C1 segment of cervical spinal cord (tissue), 14 donors: ENCODE data around the gene SLC35B3.
"Not testable (repeated sequence)": the region's sequence is repeated elsewhere in the genome, so short reads cannot be mapped to it uniquely, and the experiment has no call there.

Experiments
- DNase-seq, 14 donors: peaks; one replicate each; lab custom pipeline; 2025; lab: John Stamatoyannopoulos, UW

The SLC35B3 gene

GRCh38 chr6:8435093-8435844, at the start of gene SLC35B3:
Gene SLC35B3 (minus strand): TSS chr6:8435545.
- peak; percentile 35 to 98 (median 88) for DNase-seq

DNA sequence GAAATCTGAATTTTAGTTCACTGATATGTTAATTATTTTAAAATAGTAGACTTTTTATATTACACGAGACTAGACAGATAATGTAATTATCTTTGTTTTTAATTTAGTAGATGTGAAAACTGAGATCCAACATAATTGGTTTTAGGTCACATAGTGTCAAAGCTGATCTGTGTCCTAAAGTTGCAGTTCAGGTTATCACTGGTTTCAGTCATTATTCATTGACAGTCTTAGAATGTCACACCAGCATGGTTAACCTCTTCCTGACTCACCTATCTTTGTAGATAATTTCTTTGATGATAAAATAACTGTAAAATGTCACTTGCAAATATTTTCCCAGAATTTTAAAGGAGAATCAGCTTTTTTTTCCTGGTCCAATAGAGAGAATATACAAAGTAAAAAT, 48.3 kb upstream of the SLC35B3 start:
- no peak for DNase-seq

DNA sequence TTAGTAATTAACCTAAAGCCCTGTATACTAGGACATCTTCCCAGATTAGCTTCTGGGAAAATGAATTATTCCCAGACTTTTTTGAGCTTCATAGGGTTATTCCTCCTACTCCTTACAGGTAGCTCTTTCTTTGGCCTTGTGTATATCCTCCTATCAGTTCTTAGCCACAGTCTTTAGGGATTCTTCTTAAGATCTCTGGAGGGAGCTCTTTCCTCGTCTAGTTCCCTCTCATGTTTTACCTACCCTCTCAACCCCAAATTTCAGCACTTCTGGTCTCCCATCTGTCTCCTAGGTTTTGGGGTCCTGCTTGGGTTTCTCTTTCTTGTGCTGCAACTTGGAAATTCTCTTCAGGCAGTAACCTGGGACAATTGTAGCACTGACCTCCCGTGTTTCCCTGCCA, 46.4 kb upstream of the SLC35B3 start:
- no peak for DNase-seq

GRCh38 chr6:8478418-8478817, 43.1 kb upstream of the SLC35B3 start:
- DNase-seq: no peak

DNA sequence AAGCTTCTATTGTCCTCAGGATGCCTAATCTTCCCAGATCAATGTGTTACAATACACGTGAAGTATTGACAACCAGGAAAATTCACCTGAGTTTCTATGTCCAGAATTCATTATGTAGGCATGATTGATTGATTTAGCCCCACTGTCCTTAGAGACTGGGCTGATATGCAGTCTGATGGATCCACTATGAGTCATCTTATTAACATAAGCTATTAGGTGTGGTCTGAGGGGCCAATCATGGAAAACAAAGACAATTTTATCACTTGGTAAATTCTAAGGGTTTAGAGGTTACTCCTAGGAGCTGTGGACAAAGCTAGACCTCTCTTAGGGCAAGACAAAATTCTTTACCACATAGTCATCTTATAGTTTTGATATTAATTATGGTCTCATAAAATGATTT, 41.3 kb upstream of the SLC35B3 start:
- no peak for DNase-seq

- DNase-seq: no peak
Measured at GRCh38 chr6:8468552-8469356, 33.4 kb upstream of the SLC35B3 start.

DNA sequence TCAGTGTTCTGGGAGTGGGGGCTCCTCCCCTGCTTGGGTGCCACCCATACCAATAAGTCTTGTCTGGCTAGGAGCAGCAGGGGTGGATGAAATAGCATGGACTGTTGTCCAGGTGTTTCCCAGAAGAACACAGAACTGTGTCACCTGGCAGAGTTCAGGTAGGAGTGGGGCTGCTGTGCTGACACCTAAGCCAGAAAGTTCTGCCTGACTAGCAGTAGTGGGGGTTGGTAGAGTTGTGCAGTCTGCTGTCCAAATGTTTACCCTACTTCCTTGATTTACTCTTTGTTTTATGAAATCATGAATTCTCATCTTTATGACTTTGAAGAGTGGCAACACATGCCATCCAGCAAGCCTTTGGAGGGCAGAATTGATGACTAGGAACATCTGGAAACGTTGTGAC, 27.3 kb upstream of the SLC35B3 start:
- no peak for DNase-seq

DNA sequence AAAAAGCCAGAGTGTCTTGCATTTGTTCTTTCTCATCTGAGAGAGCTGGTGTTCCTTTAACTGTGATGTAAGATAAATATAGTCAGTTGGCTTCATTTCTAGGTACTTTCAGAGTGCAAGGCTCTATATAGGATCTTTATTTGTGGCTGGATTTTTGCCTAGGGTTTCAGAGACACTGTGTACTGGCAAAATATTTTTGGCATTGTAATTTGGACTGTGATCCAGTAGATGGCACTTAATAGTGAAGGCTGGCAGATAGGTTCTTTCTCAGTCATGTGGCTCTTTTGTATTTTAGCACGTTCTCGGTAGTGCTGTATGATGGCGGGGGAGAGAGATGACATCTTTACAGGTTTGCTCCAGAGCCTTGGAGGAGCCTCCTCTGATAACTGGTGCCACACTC, 26.8 kb upstream of the SLC35B3 start:
- DNase-seq: no peak

DNA sequence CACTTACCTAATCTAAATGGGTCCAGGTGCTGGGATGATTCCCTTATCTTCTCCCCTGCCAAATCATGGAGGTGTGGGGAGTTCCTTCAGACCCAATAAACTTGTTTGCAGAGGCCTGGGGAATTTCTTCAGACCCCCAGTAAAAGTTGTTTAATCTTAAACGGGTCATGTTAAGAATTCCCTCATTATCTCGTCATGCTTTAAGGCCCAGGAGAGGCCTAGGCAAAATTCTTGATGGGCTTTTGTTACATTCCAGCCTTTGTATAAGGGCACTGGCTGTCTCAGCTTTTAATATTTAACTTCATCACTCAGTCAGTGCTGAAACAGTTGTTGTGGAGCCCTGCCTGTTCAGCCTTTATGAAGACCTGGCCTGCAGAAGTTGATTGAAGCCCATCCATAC, 11.0 kb upstream of the SLC35B3 start:
- no peak for DNase-seq

- not testable (repeated sequence) for DNase-seq
Measured at GRCh38 chr6:8445930-8446329, 10.6 kb upstream of the SLC35B3 start.

DNA sequence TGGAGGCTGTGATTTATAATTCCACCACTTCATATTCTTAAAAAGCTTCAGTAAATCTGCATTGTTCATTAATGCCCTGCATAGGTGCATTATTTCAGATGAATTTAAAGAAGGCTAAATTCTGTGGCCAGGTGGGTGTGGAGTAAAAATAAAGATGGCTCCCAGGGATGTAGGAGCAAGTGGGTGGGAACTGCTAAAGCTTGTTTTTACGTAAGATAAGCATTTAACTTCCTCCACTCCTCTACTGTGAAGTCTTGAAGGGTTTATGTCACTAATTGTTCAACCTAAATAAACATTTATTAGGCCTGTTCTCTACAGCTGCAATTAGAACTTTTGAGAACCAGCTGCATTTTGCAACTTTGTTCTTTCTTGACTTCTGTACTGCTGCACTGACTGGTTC, 6.8 kb upstream of the SLC35B3 start:
- DNase-seq: no peak

- no peak for DNase-seq
Measured at GRCh38 chr6:8441452-8441851, 6.1 kb upstream of the SLC35B3 start.

DNA sequence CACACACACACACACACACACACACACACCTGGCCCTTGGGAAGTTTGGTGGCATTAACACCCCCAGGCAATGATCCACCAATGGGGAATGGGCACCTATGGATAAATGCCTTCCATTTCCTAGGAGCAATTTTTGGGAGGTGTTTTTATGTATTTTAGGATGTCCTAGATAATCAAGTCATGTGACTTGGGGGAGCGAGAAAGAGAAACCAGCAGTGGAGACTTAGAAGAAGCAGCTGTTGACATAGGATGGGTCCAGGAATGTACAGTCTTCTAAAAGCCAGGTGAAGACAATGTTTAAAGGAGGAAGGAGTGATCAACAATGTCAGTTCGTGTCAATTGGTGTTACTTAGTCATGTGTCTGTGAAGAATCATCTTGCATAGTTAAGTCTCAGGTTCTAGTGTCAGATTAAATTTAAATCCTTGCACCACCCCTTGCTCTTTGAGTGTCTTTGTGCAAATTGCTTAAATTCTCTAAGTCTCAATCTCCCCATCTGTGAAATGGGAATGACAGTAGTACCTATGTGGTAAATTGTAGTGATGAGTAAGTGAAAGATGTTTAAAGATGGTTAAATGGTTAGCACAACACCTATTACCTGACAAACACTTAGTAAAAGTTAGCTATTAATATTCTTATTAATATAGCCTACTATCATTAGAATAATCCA, 4.4 kb upstream of the SLC35B3 start:
- no peak for DNase-seq

DNA sequence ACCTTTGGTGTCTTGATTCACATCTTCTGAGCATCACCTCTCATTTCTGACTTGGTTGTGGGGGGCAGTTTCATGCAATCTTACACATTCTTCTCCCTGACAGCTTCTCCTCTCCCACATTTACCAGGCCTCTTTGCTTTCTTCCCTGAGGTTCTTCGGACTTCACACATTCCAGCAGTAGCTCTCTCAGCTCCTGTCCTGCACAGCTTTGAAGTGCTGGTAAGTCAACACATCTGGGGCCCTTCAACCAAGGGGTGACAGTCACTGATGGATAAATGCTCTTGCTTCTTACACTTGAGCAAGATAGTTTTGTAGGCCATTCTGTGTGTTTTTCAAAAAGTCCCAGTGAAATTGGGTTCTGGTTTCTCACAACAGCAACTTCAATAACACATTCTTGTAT, 2.5 kb upstream of the SLC35B3 start:
- no peak for DNase-seq

DNA sequence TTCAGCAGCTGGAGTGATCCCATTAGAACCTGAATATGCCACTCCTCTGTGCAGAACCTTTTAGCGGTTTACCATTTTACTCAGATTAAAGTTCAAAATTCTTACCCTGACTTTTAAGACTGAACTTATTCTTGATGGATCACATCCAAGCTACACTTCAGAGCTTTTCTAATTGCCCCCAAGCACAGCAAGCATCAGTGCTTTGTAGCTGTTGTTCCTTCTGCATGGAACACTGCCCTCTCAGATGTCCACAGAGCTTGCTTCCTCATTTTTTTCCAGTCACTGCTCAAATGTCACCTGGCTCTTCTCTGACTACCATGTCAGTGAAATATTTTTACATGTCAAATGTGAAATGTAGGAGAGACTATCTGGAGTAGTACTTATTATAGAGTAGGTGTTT, 1.6 kb upstream of the SLC35B3 start:
- no peak for DNase-seq

DNA sequence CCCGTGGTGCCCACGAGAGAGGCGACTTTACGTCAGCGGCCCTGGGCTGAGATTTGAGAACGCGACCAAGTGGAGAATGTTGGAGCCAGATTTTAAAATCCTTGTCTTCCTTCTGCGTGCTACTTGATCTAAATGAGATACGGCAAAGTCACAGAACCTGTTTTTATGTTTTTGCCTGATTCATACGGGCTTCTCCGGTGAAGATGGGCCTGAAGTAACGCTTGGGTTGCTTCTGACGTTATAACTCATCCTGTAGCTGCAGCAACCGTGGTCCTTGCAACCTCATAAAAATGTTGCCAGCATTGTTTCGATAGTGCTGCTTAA, 462 bp upstream of the SLC35B3 start:
- DNase-seq: no peak

DNA sequence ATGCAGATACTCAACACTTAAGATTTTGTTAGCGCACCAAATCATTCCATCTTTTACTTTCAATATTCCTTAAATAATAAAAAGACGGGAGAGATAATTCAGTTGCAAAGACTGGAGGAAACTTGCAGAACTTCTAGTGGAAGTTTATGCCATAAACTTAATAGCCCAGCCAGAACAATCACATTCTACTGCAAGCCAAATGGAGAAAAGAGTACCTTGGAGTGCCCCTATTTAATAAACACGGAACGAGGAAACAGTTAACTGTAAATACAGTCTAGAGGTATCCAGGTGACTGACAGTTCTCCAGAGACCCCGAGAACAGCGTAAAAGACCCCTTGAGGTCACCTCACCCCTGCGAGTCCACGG, 635 bp downstream of the SLC35B3 start:
- DNase-seq: no peak

DNA sequence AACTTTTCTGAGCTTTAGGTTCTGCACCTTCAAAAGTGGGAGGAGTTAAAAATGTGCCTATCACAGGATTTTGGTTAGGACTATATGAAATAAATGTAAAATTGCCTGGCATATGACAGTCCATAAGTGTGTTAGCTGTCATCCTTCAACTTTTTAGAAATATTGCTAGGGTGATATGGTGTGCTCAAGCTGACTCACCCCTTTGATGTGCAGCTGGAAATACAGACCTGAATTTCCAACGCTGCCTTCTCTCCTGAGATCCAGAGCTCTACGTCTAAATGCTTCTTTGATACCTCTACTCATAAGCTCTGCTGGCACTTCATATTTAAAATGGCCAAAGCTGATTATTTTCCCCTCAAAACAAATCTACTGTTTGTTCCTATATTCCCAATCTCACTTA, 2.7 kb downstream of the SLC35B3 start:
- DNase-seq: no peak

DNA sequence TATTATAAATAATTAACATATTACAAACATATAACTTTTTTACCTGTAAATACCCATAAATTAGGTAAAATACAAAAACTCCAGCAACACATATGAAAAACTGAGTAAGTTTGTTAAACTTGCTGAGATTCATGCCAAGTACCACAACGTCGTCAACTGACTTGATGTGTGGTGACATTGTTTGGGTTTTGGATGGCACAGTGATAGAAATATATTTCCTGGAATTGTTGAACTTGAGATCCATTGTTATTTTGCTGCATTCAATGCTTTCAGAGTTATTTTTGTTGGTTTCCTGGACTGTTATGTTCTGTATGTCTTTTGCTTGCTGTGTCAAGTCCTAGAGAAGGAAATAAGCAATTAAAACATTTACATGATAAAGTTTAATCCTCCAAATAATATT, 5.5 kb downstream of the SLC35B3 start:
- no peak for DNase-seq

DNA sequence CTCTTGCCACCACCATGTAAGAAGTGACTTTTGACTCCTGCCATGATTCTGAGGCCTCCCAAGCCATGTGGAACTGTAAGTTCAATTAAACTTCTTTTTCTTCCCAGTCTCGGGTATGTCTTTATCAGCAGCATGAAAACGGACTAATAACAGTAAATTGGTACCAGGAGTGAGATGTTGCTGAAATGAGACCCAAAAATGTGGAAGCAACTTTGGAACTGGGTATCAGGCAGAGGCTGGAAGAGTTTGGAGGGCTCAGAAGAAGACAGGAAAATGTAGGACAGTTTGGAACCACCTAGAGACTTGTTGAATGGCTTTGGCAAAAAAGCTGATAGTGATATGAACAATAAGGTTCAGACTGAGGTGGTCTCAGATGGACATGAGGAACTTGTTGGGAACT, 8.8 kb downstream of the SLC35B3 start:
- not testable (repeated sequence) for DNase-seq

- no peak for DNase-seq
Measured at GRCh38 chr6:8420031-8420588, 15.2 kb downstream of the SLC35B3 start.

DNA sequence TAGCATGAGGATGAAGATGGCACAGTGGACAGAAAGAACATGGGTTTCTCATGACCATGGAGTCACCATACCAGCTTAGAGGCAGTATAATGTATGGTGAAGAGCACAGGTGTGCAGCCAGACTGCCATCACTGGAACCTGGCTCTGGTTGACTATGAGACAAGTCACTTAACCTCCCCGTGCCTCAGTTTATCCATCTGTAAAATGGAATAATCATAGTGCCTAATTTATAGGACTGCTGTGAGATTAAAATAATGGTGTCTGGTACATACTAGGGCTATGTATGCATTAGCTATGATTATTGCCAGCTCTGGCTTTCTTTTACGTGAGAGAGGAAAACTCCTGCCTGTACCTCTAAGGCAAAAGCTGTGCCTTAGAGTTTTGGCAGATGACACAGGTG, 19.4 kb downstream of the SLC35B3 start:
- DNase-seq: no peak

- DNase-seq: no peak
Measured at GRCh38 chr6:8415280-8415679, 20.1 kb downstream of the SLC35B3 start.
